Fibroblast of gingiva (primary cell): Measurements from ENCODE around the gene TBC1D3C.
"Not testable (repeated sequence)": the region's sequence is repeated elsewhere in the genome, so short reads cannot be mapped to it uniquely, and the experiment has no call there.

Source experiments
- DNase-seq: peaks from one replicate; pipeline ENCODE4 v3.0.0-alpha.2; 2011; ENCODE audit warnings: low read depth

The TBC1D3C gene

DNA sequence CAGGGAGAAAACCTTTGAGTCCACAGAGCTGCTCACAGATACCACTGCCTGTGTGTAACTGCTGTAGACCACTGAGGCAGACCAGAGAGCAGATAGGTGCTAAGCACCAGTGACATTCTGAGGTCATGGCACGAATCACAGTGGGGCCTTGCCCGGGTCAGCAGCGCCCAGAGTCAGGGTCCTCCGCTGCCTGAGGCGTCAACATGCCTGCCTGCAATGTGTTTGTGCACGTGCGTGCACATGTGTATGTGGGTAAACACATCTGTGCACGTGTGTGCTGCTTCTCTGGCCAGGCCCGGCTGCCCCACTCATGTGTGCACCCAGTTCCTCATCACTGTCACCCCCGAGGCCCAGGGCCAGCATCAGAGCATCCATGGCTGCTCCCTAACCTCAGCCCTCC lies at the start of gene TBC1D3C:
TBC1D3C (minus strand) TSS at position 101 of the 400 bp plus-strand sequence. CDS start 1,568 bp downstream, outside the sequence.
- not testable (repeated sequence) for DNase-seq

DNA sequence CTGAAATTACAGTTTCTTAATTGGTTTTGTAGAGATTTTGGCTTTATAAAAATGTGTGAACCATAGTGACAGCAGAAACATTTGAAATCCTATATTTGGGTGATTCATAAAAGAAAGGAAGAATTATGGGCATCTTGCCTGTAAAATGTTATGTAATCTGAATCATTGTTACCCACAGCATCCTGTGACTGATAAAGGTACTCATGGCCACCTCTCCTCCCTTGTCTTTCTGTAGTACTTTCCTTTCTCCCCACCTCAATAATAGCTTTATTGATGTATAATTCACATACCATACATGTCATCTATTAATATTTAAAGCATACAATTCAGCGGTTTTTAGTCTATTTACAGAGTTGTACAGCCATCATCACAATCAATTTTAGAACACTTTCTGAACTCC lies 30.8 kb upstream of the TBC1D3C start:
- not testable (repeated sequence) for DNase-seq

DNA sequence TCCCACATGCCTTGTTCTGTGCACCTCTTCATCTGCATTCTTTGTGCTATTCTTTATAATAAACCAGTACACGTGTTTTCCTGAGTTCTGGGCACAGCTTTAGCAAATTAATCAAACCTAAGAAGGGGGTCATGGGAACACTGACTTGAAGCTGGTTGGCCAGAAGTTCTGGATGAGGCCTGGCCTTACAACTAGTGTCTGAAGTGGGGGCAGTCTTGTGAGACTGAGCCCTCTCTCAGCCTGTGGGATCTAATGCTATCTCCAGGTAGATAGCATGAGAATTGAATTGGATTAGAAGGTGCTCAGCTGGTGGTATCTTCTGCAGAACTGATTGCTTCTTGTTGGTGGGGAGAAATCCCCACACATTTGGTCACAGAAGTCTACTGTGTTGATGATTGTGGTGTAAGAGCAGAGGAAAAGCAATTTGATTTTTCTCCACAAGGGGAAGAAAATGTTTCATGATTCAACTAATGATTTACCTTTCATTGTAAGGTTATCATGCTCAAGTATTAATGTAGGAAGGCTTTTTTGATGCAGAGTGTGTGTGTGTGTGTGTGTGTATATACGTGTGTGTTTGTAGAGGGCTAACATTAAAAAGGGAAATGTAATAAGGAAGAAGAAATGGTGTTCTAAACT lies 25.7 kb upstream of the TBC1D3C start:
- DNase-seq, result not testable (repeated sequence)

DNA sequence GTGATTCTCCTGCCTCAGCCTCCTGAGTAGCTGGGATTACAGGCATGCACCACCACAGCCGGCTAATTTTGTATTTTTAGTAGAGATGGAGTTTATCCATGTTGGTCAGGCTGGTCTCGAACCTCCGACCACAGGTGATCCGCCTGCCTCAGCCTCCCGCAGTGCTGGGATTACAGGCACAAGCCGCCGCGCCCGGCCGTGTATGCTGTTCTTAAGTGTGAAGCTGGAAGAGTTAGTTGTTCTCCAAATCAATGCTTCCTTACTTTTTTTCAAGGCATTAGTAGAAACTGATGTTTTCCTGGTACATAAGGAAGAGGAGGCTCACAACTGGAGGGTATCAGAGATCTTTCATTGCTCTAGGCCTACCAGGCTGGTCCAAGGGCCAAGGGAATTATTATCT lies 19.7 kb upstream of the TBC1D3C start:
- DNase-seq, result not testable (repeated sequence)

DNA sequence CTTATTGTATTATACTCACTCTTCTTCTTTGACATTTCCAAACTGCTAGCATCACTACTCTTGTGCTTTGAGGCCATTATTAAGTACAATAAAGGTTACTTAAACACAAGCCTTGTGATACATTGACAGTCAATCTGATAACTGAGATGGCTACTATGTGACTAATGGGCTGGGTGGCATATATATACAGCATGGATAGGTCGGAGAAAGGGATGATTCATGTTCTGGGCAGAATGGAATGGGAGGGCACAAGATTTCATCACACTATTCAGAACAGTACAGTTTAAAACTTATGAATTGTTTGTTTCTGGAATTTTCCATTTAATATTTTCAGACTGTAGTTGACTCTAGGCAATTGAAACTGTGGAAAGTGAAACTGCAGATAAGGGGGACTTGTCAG lies 18.9 kb upstream of the TBC1D3C start:
- not testable (repeated sequence) for DNase-seq
